Measurements from ENCODE around the gene YY1AP1. TPM values are rescaled to one million over a fixed set of nuclear protein-coding genes. Genes with fewer than 3 reads are reported as not detected.
A peak's percentile ranks its signal among the peaks of the same experiment; 100 is the strongest.
"Not testable (repeated sequence)": the region's sequence is repeated elsewhere in the genome, so short reads cannot be mapped to it uniquely, and the experiment has no call there.

Gene YY1AP1
- total RNA-seq, 3 donors from 2014 or later (not counting 1 experiment from before 2014, with no cell fraction given) = 115 to 133 (median 115) TPM

DNA sequence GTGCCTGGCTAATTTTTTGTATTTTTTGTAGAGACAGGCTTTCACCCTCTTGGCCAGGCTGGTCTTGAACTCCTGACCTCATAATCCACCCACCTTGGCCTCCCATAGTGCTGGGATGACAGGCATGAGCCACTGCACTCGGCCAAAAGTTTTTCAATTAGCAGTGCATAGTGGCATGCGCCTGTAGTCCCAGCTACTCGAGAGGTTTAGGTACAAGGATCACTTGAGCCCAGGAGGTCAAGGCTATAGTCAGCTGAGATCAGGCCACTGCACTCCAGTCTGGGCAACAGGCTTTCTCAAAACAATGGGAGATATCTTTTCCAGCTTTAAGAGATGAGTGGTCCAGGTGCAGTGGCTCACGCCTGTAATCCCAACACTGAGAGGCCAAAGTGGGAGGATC lies 31.1 kb upstream of the YY1AP1 start:
- DNase-seq (no peak), ATAC-seq (no peak)
- TF ChIP-seq, protein P1, sequence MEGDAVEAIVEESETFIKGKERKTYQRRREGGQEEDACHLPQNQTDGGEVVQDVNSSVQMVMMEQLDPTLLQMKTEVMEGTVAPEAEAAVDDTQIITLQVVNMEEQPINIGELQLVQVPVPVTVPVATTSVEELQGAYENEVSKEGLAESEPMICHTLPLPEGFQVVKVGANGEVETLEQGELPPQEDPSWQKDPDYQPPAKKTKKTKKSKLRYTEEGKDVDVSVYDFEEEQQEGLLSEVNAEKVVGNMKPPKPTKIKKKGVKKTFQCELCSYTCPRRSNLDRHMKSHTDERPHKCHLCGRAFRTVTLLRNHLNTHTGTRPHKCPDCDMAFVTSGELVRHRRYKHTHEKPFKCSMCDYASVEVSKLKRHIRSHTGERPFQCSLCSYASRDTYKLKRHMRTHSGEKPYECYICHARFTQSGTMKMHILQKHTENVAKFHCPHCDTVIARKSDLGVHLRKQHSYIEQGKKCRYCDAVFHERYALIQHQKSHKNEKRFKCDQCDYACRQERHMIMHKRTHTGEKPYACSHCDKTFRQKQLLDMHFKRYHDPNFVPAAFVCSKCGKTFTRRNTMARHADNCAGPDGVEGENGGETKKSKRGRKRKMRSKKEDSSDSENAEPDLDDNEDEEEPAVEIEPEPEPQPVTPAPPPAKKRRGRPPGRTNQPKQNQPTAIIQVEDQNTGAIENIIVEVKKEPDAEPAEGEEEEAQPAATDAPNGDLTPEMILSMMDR (IDR thresholded peaks at IDR 0.05) = no peak
- no peaks in the 10 kb centered on the region for H3K9me3 ChIP-seq (ENCODE audit: control insufficient read depth, insufficient read depth, low read length)
- no peaks in the 10 kb centered on the region for H3K36me3 Mint-ChIP-seq
- no peaks in the 10 kb centered on the region for H3K4me1 Mint-ChIP-seq
- no peaks in the 10 kb centered on the region for H3K27me3 ChIP-seq (ENCODE audit: control insufficient read depth, insufficient read depth, low read length)
- no peak overlapping the region for H3K4me3 ChIP-seq (ENCODE audit: low read length)
- 99% methylated on average over 4 of the region's 4 CpGs for WGBS (ENCODE audit: insufficient coverage)
- no peak overlapping the region for H3K27ac ChIP-seq (ENCODE audit: low read length)
- H3K9me3 Mint-ChIP-seq = no peaks in the 10 kb centered on the region
- H3K4me1 ChIP-seq (ENCODE audit: control insufficient read depth, insufficient read depth, low read length) = no peaks in the 10 kb centered on the region
- intact Hi-C loops (cut with micrococcal nuclease) = no loop called here
- no peak overlapping the region for H3K4me3 Mint-ChIP-seq
- peaks cover 6% of the 10 kb centered on the region for H3K36me3 ChIP-seq (ENCODE audit: control insufficient read depth, insufficient read depth, low read length)
- no peaks in the 10 kb centered on the region for H3K27me3 Mint-ChIP-seq (ENCODE audit: low read depth in 2 of 2)
- H3K27ac Mint-ChIP-seq = no peak overlapping the region

DNA sequence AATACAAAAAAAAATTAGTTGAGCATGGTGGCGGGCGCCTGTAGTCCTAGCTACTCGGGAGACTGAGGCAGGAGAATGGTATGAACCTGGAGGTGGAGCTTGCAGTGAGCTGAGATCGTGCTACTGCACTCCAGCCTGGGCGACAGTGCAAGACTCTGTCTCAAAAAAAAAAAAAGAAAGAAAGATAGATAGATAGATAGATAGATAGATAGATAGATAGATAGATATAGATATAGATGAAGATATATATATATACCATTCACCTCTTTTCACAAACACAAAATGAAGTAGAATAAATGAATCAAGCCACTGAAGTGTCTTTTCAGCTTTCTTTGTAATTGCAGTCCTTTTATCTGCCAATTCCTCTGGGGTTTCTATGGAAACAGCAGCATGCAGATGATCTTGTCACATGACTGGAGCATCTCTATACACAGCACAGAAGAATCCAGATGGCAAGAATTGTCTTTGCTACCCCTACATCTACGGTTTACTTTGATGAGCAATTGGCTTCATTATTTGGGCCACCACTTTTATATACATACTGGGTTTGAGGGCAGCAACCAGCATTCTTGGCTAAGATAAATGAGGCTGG lies 30.0 kb upstream of the YY1AP1 start:
- not testable (repeated sequence) for H3K4me1 Mint-ChIP-seq, H3K4me3 Mint-ChIP-seq
- 91% methylated on average over 6 of the region's 6 CpGs for WGBS (ENCODE audit: insufficient coverage)

DNA sequence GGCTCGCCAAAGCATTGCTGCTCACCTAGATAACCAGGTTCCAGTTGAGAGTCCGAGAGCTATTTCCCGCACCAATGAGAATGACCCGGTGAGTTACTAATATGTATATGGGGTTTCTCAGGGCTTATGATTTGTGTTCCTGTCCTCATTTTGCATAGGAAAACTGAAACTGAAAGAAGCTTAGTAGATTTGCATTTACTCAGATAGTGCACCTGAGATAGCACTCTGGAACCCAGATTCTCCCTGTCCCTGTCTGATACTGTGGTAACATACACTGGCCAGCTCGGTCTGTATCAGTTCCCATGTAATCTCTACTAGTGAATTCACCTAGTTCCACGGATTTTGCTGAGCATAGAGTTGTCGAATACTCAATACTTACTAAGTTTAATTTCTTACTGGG lies 28.5 kb upstream of the YY1AP1 start:
- Mint-ChIP-seq H3K27me3 (ENCODE audit: low read depth in 2 of 2) (no peaks in the 10 kb centered on the region), H3K4me1 (no peaks in the 10 kb centered on the region), H3K36me3 (no peaks in the 10 kb centered on the region), H3K4me3 (no peak overlapping the region), H3K27ac (peak overlapping the region in 1 of 2 donors; percentile 29), H3K9me3 (no peaks in the 10 kb centered on the region)
- WGBS (ENCODE audit: insufficient coverage) = 83% methylated on average over 5 of the region's 7 CpGs
- Histone ChIP-seq H3K27ac (ENCODE audit: low read length) (no peak overlapping the region), H3K9me3 (ENCODE audit: control insufficient read depth, insufficient read depth, low read length) (no peaks in the 10 kb centered on the region), H3K4me3 (ENCODE audit: low read length) (no peak overlapping the region), H3K4me1 (ENCODE audit: control insufficient read depth, insufficient read depth, low read length) (no peaks in the 10 kb centered on the region), H3K27me3 (ENCODE audit: control insufficient read depth, insufficient read depth, low read length) (no peaks in the 10 kb centered on the region), H3K36me3 (ENCODE audit: control insufficient read depth, insufficient read depth, low read length) (peaks cover 12% of the 10 kb centered on the region)
- DNase-seq = no peak
- intact Hi-C loops (cut with micrococcal nuclease) = no loop called here
- no peak for ATAC-seq
- TF ChIP-seq, protein P1 (IDR thresholded peaks at IDR 0.05) = no peak

More for the DNA sequence above, 30.0 kb upstream of the YY1AP1 start:
- DNase-seq; H3K9me3 Mint-ChIP-seq; H3K36me3 Mint-ChIP-seq; H3K27ac Mint-ChIP-seq; ATAC-seq; H3K27me3 Mint-ChIP-seq (ENCODE audit: low read depth in 2 of 2); intact Hi-C loops (cut with micrococcal nuclease); H3K4me1 ChIP-seq (ENCODE audit: control insufficient read depth, insufficient read depth, low read length); H3K9me3 ChIP-seq (ENCODE audit: control insufficient read depth, insufficient read depth, low read length); H3K36me3 ChIP-seq (ENCODE audit: control insufficient read depth, insufficient read depth, low read length); H3K27ac ChIP-seq (ENCODE audit: low read length); H3K27me3 ChIP-seq (ENCODE audit: control insufficient read depth, insufficient read depth, low read length); H3K4me3 ChIP-seq (ENCODE audit: low read length): not testable (repeated sequence)

DNA sequence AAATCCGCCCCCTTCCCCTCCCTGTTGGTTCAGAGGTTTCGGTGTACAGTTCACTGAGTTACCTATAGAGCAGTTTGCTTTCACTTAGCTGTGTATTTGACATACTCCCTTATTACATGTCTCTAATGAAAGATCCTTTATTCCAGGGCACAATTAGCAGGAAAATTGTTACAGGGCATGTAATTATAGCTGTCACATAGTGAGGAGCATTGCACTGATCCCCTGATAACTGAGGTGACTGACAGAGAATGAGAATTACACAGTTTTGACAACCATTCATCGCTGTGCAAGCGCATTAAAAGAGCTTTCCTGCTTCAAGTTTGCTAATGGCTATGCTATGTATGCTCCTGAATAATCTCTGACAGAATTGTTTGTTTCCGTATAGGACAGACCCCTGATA lies 27.2 kb upstream of the YY1AP1 start:
- TF ChIP-seq, protein P1 (IDR thresholded peaks at IDR 0.05) = no peak
- 100% methylated on average over 5 of the region's 5 CpGs for WGBS (ENCODE audit: insufficient coverage)
- Histone ChIP-seq H3K27ac (ENCODE audit: low read length) (no peak overlapping the region), H3K9me3 (ENCODE audit: control insufficient read depth, insufficient read depth, low read length) (no peaks in the 10 kb centered on the region), H3K27me3 (ENCODE audit: control insufficient read depth, insufficient read depth, low read length) (no peaks in the 10 kb centered on the region), H3K4me3 (ENCODE audit: low read length) (no peak overlapping the region), H3K4me1 (ENCODE audit: control insufficient read depth, insufficient read depth, low read length) (no peaks in the 10 kb centered on the region), H3K36me3 (ENCODE audit: control insufficient read depth, insufficient read depth, low read length) (peaks cover 12% of the 10 kb centered on the region)
- H3K36me3 Mint-ChIP-seq = no peaks in the 10 kb centered on the region
- no peak overlapping the region for H3K4me3 Mint-ChIP-seq
- H3K9me3 Mint-ChIP-seq = no peaks in the 10 kb centered on the region
- ATAC-seq = no peak
- H3K27me3 Mint-ChIP-seq (ENCODE audit: low read depth in 2 of 2) = no peaks in the 10 kb centered on the region
- no peak for DNase-seq
- H3K27ac Mint-ChIP-seq = peak overlapping the region in 1 of 2 donors; percentile 29
- intact Hi-C loops (cut with micrococcal nuclease) = no loop called here
- no peaks in the 10 kb centered on the region for H3K4me1 Mint-ChIP-seq

DNA sequence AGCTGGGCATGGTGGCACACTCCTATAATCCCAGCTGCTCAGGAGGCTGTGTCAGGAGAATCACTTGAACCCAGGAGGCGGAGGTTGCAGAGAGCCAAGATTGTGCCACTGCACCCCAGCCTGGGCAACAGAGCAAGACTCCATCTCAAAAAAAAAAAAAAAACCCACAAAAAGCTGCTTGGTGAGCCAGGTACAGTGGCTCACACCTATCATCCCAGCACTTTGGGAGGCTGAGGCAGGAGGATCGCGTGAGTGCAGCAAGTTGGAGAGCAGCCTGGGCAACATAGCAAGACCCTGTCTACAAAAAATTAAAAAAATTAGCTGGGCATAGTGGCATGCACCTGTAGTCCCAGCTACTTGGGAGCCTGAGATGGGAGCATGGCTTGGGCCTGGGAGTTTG lies 26.5 kb upstream of the YY1AP1 start:
- H3K9me3 Mint-ChIP-seq; DNase-seq; intact Hi-C loops (cut with micrococcal nuclease); H3K27ac Mint-ChIP-seq; H3K4me1 Mint-ChIP-seq; ATAC-seq; H3K4me1 ChIP-seq (ENCODE audit: control insufficient read depth, insufficient read depth, low read length); H3K4me3 ChIP-seq (ENCODE audit: low read length); H3K9me3 ChIP-seq (ENCODE audit: control insufficient read depth, insufficient read depth, low read length); H3K36me3 Mint-ChIP-seq; H3K27me3 ChIP-seq (ENCODE audit: control insufficient read depth, insufficient read depth, low read length); H3K27ac ChIP-seq (ENCODE audit: low read length); H3K4me3 Mint-ChIP-seq; H3K27me3 Mint-ChIP-seq (ENCODE audit: low read depth in 2 of 2): not testable (repeated sequence)
- peaks cover 12% of the 10 kb centered on the region for H3K36me3 ChIP-seq (ENCODE audit: control insufficient read depth, insufficient read depth, low read length)
- 96% methylated on average over 3 of the region's 3 CpGs for WGBS (ENCODE audit: insufficient coverage)

Measured in natural killer cell (primary cell).